ENCODE results near the gene PCDHA11.
"Not testable (repeated sequence)": the region's sequence is repeated elsewhere in the genome, so short reads cannot be mapped to it uniquely, and the experiment has no call there.

Gene PCDHA11

GRCh38 chr5:140868721-140869554 is at the start of gene PCDHA11:
TSS of gene PCDHA11 (plus strand) at chr5:140868957. CDS start at chr5:140869104, 147 bp downstream.
- H3K4me3 ChIP-seq (ENCODE audit: low read depth, low read length) = no peak within 1 kb of the TSS
- in situ Hi-C loops (cut with HindIII; ENCODE audit: low sequenced_read_pairs) = no loop called here
- DNase-seq (ENCODE audit: low read depth) = no peak
- TF ChIP-seq CTCF (IDR thresholded peaks at IDR 0.05; ENCODE audit: low read depth, low read length, missing control alignments) = peak; percentile 3

GRCh38 chr5:140821375-140822280 is 47.1 kb upstream of the PCDHA11 start, which contains the start of gene PCDHA5:
TSS of gene PCDHA5 (plus strand) at chr5:140821613.
- no peak within 1 kb of the TSS for H3K4me3 ChIP-seq (ENCODE audit: low read depth, low read length)
- DNase-seq (ENCODE audit: low read depth) = no peak
- in situ Hi-C loops (cut with HindIII; ENCODE audit: low sequenced_read_pairs) = no loop called here

GRCh38 chr5:140822281-140822629 is 46.5 kb upstream of the PCDHA11 start:
- no peak overlapping the region for H3K4me3 ChIP-seq (ENCODE audit: low read depth, low read length)
- no peak for DNase-seq (ENCODE audit: low read depth)
- in situ Hi-C loops (cut with HindIII; ENCODE audit: low sequenced_read_pairs) = no loop called here
- TF ChIP-seq CTCF (IDR thresholded peaks at IDR 0.05; ENCODE audit: low read depth, low read length, missing control alignments) = no peak

More at GRCh38 chr5:140821375-140822280, 47.1 kb upstream of the PCDHA11 start, which contains the start of gene PCDHA5:
- TF ChIP-seq CTCF (IDR thresholded peaks at IDR 0.05; ENCODE audit: low read depth, low read length, missing control alignments) = peak; percentile 6

- H3K4me3 ChIP-seq (ENCODE audit: low read depth, low read length); DNase-seq (ENCODE audit: low read depth); in situ Hi-C loops (cut with HindIII; ENCODE audit: low sequenced_read_pairs): not testable (repeated sequence)
Measured at GRCh38 chr5:140822969-140823368, 45.8 kb upstream of the PCDHA11 start.

GRCh38 chr5:140823475-140823874 is 45.3 kb upstream of the PCDHA11 start:
- no peak overlapping the region for H3K4me3 ChIP-seq (ENCODE audit: low read depth, low read length)
- in situ Hi-C loops (cut with HindIII; ENCODE audit: low sequenced_read_pairs) = no loop called here
- no peak for TF ChIP-seq CTCF (IDR thresholded peaks at IDR 0.05; ENCODE audit: low read depth, low read length, missing control alignments)
- no peak for DNase-seq (ENCODE audit: low read depth)

GRCh38 chr5:140827704-140828361 is 40.9 kb upstream of the PCDHA11 start, which contains the start of gene PCDHA6:
TSS of gene PCDHA6 (plus strand) at chr5:140827960. CDS start at chr5:140828092, 132 bp downstream.
- no peak for DNase-seq (ENCODE audit: low read depth)
- no peak within 1 kb of the TSS for H3K4me3 ChIP-seq (ENCODE audit: low read depth, low read length)
- TF ChIP-seq CTCF (IDR thresholded peaks at IDR 0.05; ENCODE audit: low read depth, low read length, missing control alignments) = no peak
- in situ Hi-C loops (cut with HindIII; ENCODE audit: low sequenced_read_pairs) = no loop called here

Measured in astrocyte of the cerebellum (primary cell).